Pancreas (tissue), 10 donors: ENCODE results near the gene NEMP2. TPM values are rescaled to one million over a fixed set of nuclear protein-coding genes. Genes with fewer than 3 reads are reported as not detected.

Experiments
- ATAC-seq, 4 donors: fragments of 200-7000 bp; cut with Tn5 transposase; one replicate each; pipeline versions ENCODE4 v1.8.0 to v1.9.1; 2020; ENCODE audit warnings: mild to moderate bottlenecking in 4 of 4, moderate library complexity in 4 of 4
- DNase-seq, 6 donors: peaks; one replicate each; pipeline ENCODE4 v3.0.0-alpha.2; 2020
- FAIRE-seq: peaks from 2 replicates; lab custom pipeline; 2012; peaks lifted over from hg19 to GRCh38; lab: Jason Lieb, UNC
- H3K27ac ChIP-seq, 4 donors: fragments of 200-600 bp; sonication (generic); 1 replicate in 3 of 4; 2 replicates in 1 of 4; pipeline versions ENCODE4 v1.5.0 to v1.8.0; 2020
- H3K27me3 ChIP-seq, 4 donors: fragments of 200-600 bp; one replicate each; pipeline ENCODE4 v1.8.0; 2021
- H3K36me3 ChIP-seq, 3 donors: fragments of 200-600 bp; sonication (generic) in 1 of 3; one replicate each; pipeline versions ENCODE4 v1.5.0 to v1.8.0; 2020 to 2021
- H3K4me1 ChIP-seq, 3 donors: fragments of 200-600 bp; one replicate each; pipeline ENCODE4 v1.8.0; 2021
- H3K4me3 ChIP-seq, 4 donors: fragments of 200-600 bp; sonication (generic) in 2 of 4; one replicate each; pipeline versions ENCODE4 v1.5.0 to v1.8.0; 2020 to 2021
- H3K9me3 ChIP-seq, 4 donors: fragments of 200-600 bp; one replicate each; pipeline ENCODE4 v1.8.0; 2021
- CTCF ChIP-seq, 4 donors: fragments of 200-600 bp; sonication (generic) in 3 of 4; IDR thresholded peaks; one replicate each; pipeline versions ENCODE4 v1.5.0 to v1.8.0; 2021; ENCODE audit warnings: antibody characterized with exemption in 4 of 4
- WGBS, 2 donors: extraction: QIAGEN DNeasy Blood & Tissue Kit; methylation state at CpG; one replicate each; pipeline ENCODE4 v1.1.7; 2013; 5-methylcytosine and 5-hydroxymethylcytosine counted together
- intact Hi-C, 3 donors: fragments of 100-400 bp; cut with DNase I; formaldehyde crosslinking; loops; one replicate each; pipeline versions ENCODE4 v1.11.1 to v1.14.2; 2022
- polyA plus RNA-seq, 2 donors: library from polyadenylated mRNA; stranded (reverse); fragments of 200-250 nt; gene quantifications; one replicate each; pipeline ENCODE4 v1.2.3, GENCODE V29; 2013
- total RNA-seq, 6 donors: library from RNA; stranded (reverse); fragmentation: NEBNext Ultra II Directional in 4 of 6; extraction: Animal tissue kit (Norgen Biotek cat#: 25700) in 4 of 6; gene quantifications; one replicate each; pipeline versions ENCODE4 v1.2.1 to v1.2.4, GENCODE V29; 2021 to 2023
- donor health status: healthy with polysubstance abuse.
- donor health status: DM: no; HTN: no; CAD: no; lungs with moderate emphysema.
- donor health status: DM: no; HTN: no; CAD: no.
- donor health status: control.
- donor health status: control.
- donor health status: Bipolar disorder and iron deficiency.
- donor health status: DM: yes; HTN: yes; CAD: no.
- donor health status: DM: no; HTN: no; CAD: no.
- donor health status: DM: no; HTN: no; CAD: no.
- donor health status: DM: yes; HTN: yes; CAD: no.

Gene NEMP2
- total and polyA plus RNA-seq, 8 donors = 0.42 to 3.1 (median 1.2) TPM

DNA sequence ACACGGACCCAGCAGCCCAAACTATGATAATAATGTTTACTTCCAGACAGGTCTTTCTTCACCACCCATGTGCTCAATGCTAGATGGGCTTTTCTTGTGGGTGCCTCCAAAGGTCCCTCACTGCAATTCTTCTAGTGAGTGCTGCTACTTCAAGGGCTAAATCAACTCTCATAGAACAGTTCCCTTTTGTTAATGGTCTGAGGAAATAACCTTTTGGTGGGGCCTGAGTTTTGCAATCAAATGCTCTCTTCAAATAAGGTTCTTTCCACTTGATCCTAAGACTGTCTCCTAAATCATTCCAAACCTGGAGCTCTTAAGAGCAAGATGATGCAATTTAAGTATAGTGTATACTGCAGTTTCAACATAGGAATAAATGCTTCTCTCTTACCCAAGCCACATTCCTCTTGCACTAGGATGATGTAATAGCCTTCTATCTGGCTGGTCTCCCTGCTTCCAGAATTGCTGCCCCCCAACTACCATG, 6.0 kb downstream of the NEMP2 start:
- WGBS, 2 donors = 27 to 37% methylated on average over 1 of the region's 1 CpG
- ATAC-seq (no peak), FAIRE-seq (no peak), DNase-seq (no peak)
- Histone ChIP-seq H3K27me3 (no peaks in the 10 kb centered on the region), H3K4me1 (peaks cover 0 to 3% (median 3%) of the 10 kb centered on the region in 3 donors), H3K27ac (no peak overlapping the region), H3K4me3 (no peak overlapping the region), H3K9me3 (no peaks in the 10 kb centered on the region), H3K36me3 (no peaks in the 10 kb centered on the region)
- intact Hi-C loops = no loop called here
- TF ChIP-seq CTCF (IDR thresholded peaks at IDR 0.05) = no peak

DNA sequence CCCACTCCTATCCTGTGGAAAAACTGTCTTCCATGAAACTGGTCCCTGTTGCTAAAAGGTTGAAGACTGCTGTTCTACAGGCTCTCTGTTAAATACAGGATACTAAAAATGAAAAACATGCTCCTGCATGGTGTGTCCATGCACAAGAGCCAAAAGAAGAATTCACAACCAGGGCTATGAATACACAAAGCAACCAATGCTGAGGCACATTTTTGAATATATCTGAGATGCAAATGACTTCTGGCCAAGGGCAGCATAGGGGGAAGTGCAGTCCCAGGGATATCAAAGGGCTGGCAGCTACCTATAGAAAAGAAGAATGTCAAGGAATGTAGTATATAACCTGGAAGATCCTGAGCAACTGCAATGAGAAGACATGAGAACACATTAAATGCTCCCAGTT, 6.6 kb downstream of the NEMP2 start:
- no peak for TF ChIP-seq CTCF (IDR thresholded peaks at IDR 0.05)
- FAIRE-seq = no peak
- intact Hi-C loops = no loop called here
- DNase-seq = no peak
- H3K4me1 ChIP-seq = no peaks in the 10 kb centered on the region
- ATAC-seq = no peak
- no peaks in the 10 kb centered on the region for H3K9me3 ChIP-seq
- H3K27ac ChIP-seq = no peak overlapping the region
- H3K36me3 ChIP-seq = no peaks in the 10 kb centered on the region
- no peaks in the 10 kb centered on the region for H3K27me3 ChIP-seq
- no peak overlapping the region for H3K4me3 ChIP-seq

DNA sequence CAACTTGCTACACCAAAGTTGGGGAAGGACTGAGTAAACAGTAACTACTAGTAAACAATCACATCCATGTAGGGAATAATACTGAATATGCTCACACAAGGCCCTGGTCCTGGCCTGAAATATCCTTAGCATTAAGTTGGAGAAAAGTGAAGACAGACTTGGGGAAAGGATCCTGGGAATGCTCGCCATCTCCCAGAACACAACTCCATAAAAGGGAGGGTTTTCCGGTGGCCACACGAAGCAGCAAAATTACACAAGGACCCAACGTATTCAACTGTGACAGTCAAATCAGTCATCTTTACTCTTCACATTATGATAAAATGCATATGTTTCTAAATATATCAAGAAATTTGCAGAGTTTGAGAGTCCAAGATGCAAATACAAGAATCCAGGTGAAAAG, 7.3 kb downstream of the NEMP2 start:
- intact Hi-C loops = no loop called here
- no peak overlapping the region for H3K4me3 ChIP-seq
- H3K9me3 ChIP-seq = no peaks in the 10 kb centered on the region
- FAIRE-seq (no peak), ATAC-seq (no peak), DNase-seq (no peak)
- no peak overlapping the region for H3K27ac ChIP-seq
- 90 to 93% methylated on average over 4 of the region's 4 CpGs for WGBS, 2 donors
- H3K27me3 ChIP-seq = no peaks in the 10 kb centered on the region
- no peaks in the 10 kb centered on the region for H3K4me1 ChIP-seq
- H3K36me3 ChIP-seq = no peaks in the 10 kb centered on the region
- no peak for TF ChIP-seq CTCF (IDR thresholded peaks at IDR 0.05)

GRCh38 chr2:190526105-190526750, 8.3 kb downstream of the NEMP2 start:
- ATAC-seq (no peak), DNase-seq (no peak), FAIRE-seq (no peak)
- Histone ChIP-seq H3K36me3 (no peaks in the 10 kb centered on the region), H3K27me3 (no peaks in the 10 kb centered on the region), H3K27ac (no peak overlapping the region), H3K9me3 (no peaks in the 10 kb centered on the region), H3K4me3 (no peak overlapping the region), H3K4me1 (no peaks in the 10 kb centered on the region)
- 84 to 85% methylated on average over 4 of the region's 4 CpGs for WGBS, 2 donors
- TF ChIP-seq CTCF (IDR thresholded peaks at IDR 0.05) = no peak
- intact Hi-C loops = no loop called here

- intact Hi-C loops = no loop called here
- TF ChIP-seq CTCF (IDR thresholded peaks at IDR 0.05) = no peak
- Histone ChIP-seq H3K4me3 (no peak overlapping the region), H3K9me3 (no peaks in the 10 kb centered on the region), H3K27me3 (no peaks in the 10 kb centered on the region), H3K4me1 (no peaks in the 10 kb centered on the region), H3K36me3 (no peaks in the 10 kb centered on the region), H3K27ac (no peak overlapping the region)
- DNase-seq (no peak), FAIRE-seq (no peak), ATAC-seq (no peak)
Observed at GRCh38 chr2:190524928-190525327, 9.6 kb downstream of the NEMP2 start.
